ENCODE results near the gene DHCR24. TPM values are rescaled to one million over a fixed set of nuclear protein-coding genes. Genes with fewer than 3 reads are reported as not detected.
A peak's percentile ranks its signal among the peaks of the same experiment; 100 is the strongest.

Gene DHCR24
- total and polyA plus RNA-seq, 2 donors (not counting 1 experiment from before 2014, with no cell fraction given) = 5.2 to 13.3 TPM

DNA sequence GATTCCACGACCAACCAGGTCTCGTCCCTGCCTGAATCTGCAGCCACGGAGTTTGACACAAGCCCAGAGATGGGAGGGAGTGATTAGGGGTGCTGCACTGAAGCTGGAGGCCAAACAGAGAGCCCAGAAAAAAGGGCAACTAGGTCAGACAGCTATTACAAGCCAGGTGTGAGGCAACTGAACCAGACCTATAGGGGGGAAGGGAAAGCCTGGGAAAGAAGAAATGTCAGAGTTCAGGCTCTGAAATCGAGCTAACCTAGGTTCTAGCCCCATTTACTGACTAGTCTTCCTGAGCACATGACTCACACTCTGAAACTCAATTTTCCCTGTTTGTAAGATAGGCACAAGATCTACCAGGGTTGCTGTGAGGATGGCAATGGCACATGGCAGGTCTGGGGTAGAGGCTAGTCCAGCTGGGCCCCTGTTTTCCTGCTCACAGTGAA lies 1.7 kb downstream of the DHCR24 start:
- H3K27ac Mint-ChIP-seq = no peak overlapping the region
- intact Hi-C loops (cut with micrococcal nuclease) = loop anchor here (5.0 kb wide), 1 partner anchor 1048 kb away; the partner anchor contains the start of gene NDC1
- peaks cover 4% of the 10 kb centered on the region for H3K9me3 Mint-ChIP-seq (ENCODE audit: insufficient read depth)
- H2AFZ ChIP-seq (ENCODE audit: insufficient read depth, low read depth, low read length, poor library complexity, severe bottlenecking) = peak overlapping the region; percentile 97
- no peaks in the 10 kb centered on the region for H4K20me1 ChIP-seq (ENCODE audit: control insufficient read depth, insufficient read depth, low read length, poor library complexity, severe bottlenecking)
- H3K27me3 ChIP-seq (replicated peaks in 1 of 4; ENCODE audit: control extremely low read depth in 1 of 4, control insufficient read depth in 3 of 4, insufficient read depth in 4 of 4, low read length in 3 of 4) = peaks cover 0 to 18% (median 1%) of the 10 kb centered on the region in 4 experiments
- H3K4me1 Mint-ChIP-seq = peaks cover 30% of the 10 kb centered on the region
- H3K9me3 ChIP-seq (ENCODE audit: control extremely low read depth in 1 of 3, control insufficient read depth in 2 of 3, insufficient read depth in 1 of 3, low read length in 2 of 3) = peaks cover 0 to 3% (median 0%) of the 10 kb centered on the region in 3 donors
- ChIA-PET POLR2A (no interaction called here), CTCF (interaction anchor here (1.4 to 1.6 kb wide), 2 partner anchors 60 to 84 kb away, joined by 3 to 5 read pairs; partner anchors contain the start of gene TTC22)
- peak overlapping the region; percentile 96 for H3K4me3 Mint-ChIP-seq
- peaks cover 18% of the 10 kb centered on the region for H3K27me3 Mint-ChIP-seq
- no peak overlapping the region for H3K4me3 ChIP-seq (ENCODE audit: control extremely low read depth in 1 of 5, extremely low read depth in 1 of 5, insufficient read depth in 1 of 5, low read depth in 2 of 5, low read length in 4 of 5)
- H3K36me3 ChIP-seq (replicated peaks in 1 of 2; ENCODE audit: control extremely low read depth in 1 of 2, control insufficient read depth in 1 of 2, extremely low read depth in 1 of 2, insufficient read depth in 2 of 2, low read length in 1 of 2) = no peaks in the 10 kb centered on the region
- H3K4me2 ChIP-seq (replicated peaks; ENCODE audit: low read depth, low read length, poor library complexity, severe bottlenecking) = peak overlapping the region; percentile 83
- no peak overlapping the region for H3K27ac ChIP-seq (ENCODE audit: low read length in 2 of 2)
- DNase-seq (no peak), ATAC-seq (ENCODE audit: low read depth) (no peak)
- TF ChIP-seq, protein P1, sequence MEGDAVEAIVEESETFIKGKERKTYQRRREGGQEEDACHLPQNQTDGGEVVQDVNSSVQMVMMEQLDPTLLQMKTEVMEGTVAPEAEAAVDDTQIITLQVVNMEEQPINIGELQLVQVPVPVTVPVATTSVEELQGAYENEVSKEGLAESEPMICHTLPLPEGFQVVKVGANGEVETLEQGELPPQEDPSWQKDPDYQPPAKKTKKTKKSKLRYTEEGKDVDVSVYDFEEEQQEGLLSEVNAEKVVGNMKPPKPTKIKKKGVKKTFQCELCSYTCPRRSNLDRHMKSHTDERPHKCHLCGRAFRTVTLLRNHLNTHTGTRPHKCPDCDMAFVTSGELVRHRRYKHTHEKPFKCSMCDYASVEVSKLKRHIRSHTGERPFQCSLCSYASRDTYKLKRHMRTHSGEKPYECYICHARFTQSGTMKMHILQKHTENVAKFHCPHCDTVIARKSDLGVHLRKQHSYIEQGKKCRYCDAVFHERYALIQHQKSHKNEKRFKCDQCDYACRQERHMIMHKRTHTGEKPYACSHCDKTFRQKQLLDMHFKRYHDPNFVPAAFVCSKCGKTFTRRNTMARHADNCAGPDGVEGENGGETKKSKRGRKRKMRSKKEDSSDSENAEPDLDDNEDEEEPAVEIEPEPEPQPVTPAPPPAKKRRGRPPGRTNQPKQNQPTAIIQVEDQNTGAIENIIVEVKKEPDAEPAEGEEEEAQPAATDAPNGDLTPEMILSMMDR (IDR thresholded peaks at IDR 0.05) = no peak
- TF ChIP-seq EZH2 (IDR thresholded peaks at IDR 0.05; ENCODE audit: borderline replicate concordance, insufficient read depth, low read depth, low read length, poor library complexity, severe bottlenecking) = no peak
- 97% methylated on average over 3 of the region's 4 CpGs for WGBS (ENCODE audit: insufficient coverage)
- no peak overlapping the region for H3K9ac ChIP-seq (ENCODE audit: low read length)
- no peaks in the 10 kb centered on the region for H3K79me2 ChIP-seq (ENCODE audit: control insufficient read depth, insufficient read depth, low read length)
- peaks cover 11 to 17% of the 10 kb centered on the region in 2 donors for H3K4me1 ChIP-seq (ENCODE audit: control insufficient read depth in 2 of 2, insufficient read depth in 2 of 2, low read length in 2 of 2)

DNA sequence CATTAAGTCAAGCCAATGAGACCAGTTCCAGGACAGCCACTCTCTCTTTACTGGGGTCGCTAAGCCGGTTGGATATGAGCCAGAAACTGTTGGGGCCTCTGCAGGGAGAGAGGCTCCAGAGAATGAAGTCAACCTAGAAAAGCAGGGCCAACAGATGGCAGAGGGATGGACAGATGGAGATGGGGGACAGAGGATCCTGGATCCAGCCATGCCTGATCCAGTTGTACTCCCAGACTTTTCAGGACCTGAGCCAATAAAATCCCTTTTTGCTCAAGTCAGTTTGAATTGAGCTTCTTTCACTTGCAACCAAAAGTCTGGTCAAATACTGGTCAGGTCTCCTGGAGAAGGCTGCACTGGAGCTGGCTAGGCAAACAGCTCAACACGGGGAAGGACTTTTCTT lies 2.2 kb downstream of the DHCR24 start:
- no peak for ATAC-seq (ENCODE audit: low read depth)
- no peak for DNase-seq
- 100% methylated on average over 3 of the region's 3 CpGs for WGBS (ENCODE audit: insufficient coverage)
- Histone ChIP-seq H3K27ac (ENCODE audit: low read length in 2 of 2) (no peak overlapping the region), H2AFZ (ENCODE audit: insufficient read depth, low read depth, low read length, poor library complexity, severe bottlenecking) (no peak overlapping the region), H3K36me3 (replicated peaks in 1 of 2; ENCODE audit: control extremely low read depth in 1 of 2, control insufficient read depth in 1 of 2, extremely low read depth in 1 of 2, insufficient read depth in 2 of 2, low read length in 1 of 2) (no peaks in the 10 kb centered on the region), H3K4me1 (ENCODE audit: control insufficient read depth in 2 of 2, insufficient read depth in 2 of 2, low read length in 2 of 2) (peaks cover 11 to 17% of the 10 kb centered on the region in 2 donors), H4K20me1 (ENCODE audit: control insufficient read depth, insufficient read depth, low read length, poor library complexity, severe bottlenecking) (no peaks in the 10 kb centered on the region), H3K4me2 (replicated peaks; ENCODE audit: low read depth, low read length, poor library complexity, severe bottlenecking) (no peak overlapping the region), H3K9ac (ENCODE audit: low read length) (no peak overlapping the region), H3K27me3 (replicated peaks in 1 of 4; ENCODE audit: control extremely low read depth in 1 of 4, control insufficient read depth in 3 of 4, insufficient read depth in 4 of 4, low read length in 3 of 4) (peaks cover 0 to 18% (median under 1%) of the 10 kb centered on the region in 4 experiments), H3K79me2 (ENCODE audit: control insufficient read depth, insufficient read depth, low read length) (no peaks in the 10 kb centered on the region), H3K4me3 (ENCODE audit: control extremely low read depth in 1 of 5, extremely low read depth in 1 of 5, insufficient read depth in 1 of 5, low read depth in 2 of 5, low read length in 4 of 5) (no peak overlapping the region), H3K9me3 (ENCODE audit: control extremely low read depth in 1 of 3, control insufficient read depth in 2 of 3, insufficient read depth in 1 of 3, low read length in 2 of 3) (peaks cover 0 to 4% (median 0%) of the 10 kb centered on the region in 3 donors)
- H3K27me3 Mint-ChIP-seq = peaks cover 13% of the 10 kb centered on the region
- no peak for TF ChIP-seq EZH2 (IDR thresholded peaks at IDR 0.05; ENCODE audit: borderline replicate concordance, insufficient read depth, low read depth, low read length, poor library complexity, severe bottlenecking)
- TF ChIP-seq, protein P1 (IDR thresholded peaks at IDR 0.05) = no peak
- intact Hi-C loops (cut with micrococcal nuclease) = loop anchor here (5.0 kb wide), 1 partner anchor 1047 kb away; the partner anchor contains the start of gene NDC1
- CTCF ChIA-PET = interaction anchor here (1.6 kb wide), 1 partner anchor 60 kb away, joined by 3 read pairs; no protein-coding TSS in a partner anchor
- H3K4me3 Mint-ChIP-seq = peak overlapping the region; percentile 96
- POLR2A ChIA-PET = no interaction called here
- H3K27ac Mint-ChIP-seq = no peak overlapping the region
- H3K9me3 Mint-ChIP-seq (ENCODE audit: insufficient read depth) = peaks cover 4% of the 10 kb centered on the region
- peaks cover 30% of the 10 kb centered on the region for H3K4me1 Mint-ChIP-seq
